Large intestine (tissue), 12 donors: ENCODE measurements around the gene ACTBL2. TPM values are rescaled to one million over a fixed set of nuclear protein-coding genes. Genes with fewer than 3 reads are reported as not detected.
"Not testable (repeated sequence)": the region's sequence is repeated elsewhere in the genome, so short reads cannot be mapped to it uniquely, and the experiment has no call there.

ENCODE experiments used
- DNase-seq, 2 donors: peaks; one replicate each; pipeline versions ENCODE4 v3.0.0 to v3.0.0-alpha.2; 2013
- H3K27ac ChIP-seq: one replicate; pipeline ENCODE4 v1.5.1; 2013; ENCODE audit warnings: low read length
- H3K27me3 ChIP-seq: 2 replicates; pipeline ENCODE4 v1.6.1; 2013; ENCODE audit warnings: low read length; ENCODE audit not compliant: control insufficient read depth, insufficient read depth
- H3K36me3 ChIP-seq: 2 replicates; pipeline ENCODE4 v1.6.1; 2013; ENCODE audit warnings: low read length; ENCODE audit not compliant: control insufficient read depth, insufficient read depth
- H3K4me1 ChIP-seq: one replicate; pipeline ENCODE4 v1.6.1; 2013; ENCODE audit warnings: low read length; ENCODE audit not compliant: control insufficient read depth, insufficient read depth
- H3K4me3 ChIP-seq: one replicate; pipeline ENCODE4 v1.5.1; 2013; ENCODE audit warnings: low read length
- H3K9me3 ChIP-seq: one replicate; pipeline ENCODE4 v1.6.1; 2013; ENCODE audit warnings: mild to moderate bottlenecking, low read depth, low read length, moderate library complexity; ENCODE audit not compliant: control insufficient read depth
- WGBS: methylation state at CpG from one replicate; pipeline ENCODE4 v1.1.5; 2013; ENCODE audit warnings: low lambda C conversion rate; ENCODE audit not compliant: insufficient coverage; 5-methylcytosine and 5-hydroxymethylcytosine counted together
- long read RNA-seq, 11 donors: transcript quantifications; one replicate each; lab custom pipeline, GENCODE V29; 2026
- polyA plus RNA-seq: library from polyadenylated mRNA; unstranded; fragments of 120-200 nt; gene quantifications from one replicate; pipeline ENCODE4 v1.2.1, GENCODE V29; 2013

The ACTBL2 gene
- 0.01 TPM for polyA plus RNA-seq
- long read RNA-seq, donor 1, result 0 reads
- long read RNA-seq, donor 2, result 0 reads
- long read RNA-seq, donor 3, result 0 reads
- long read RNA-seq, donor 4, result 0 reads
- long read RNA-seq, donor 5, result 0 reads
- long read RNA-seq, donor 6, result 0 reads
- long read RNA-seq, donor 7, result 0 reads
- long read RNA-seq, donor 8, result 0 reads
- long read RNA-seq, donor 9, result 0 reads
- long read RNA-seq, donor 10, result 0 reads
- long read RNA-seq, donor 11, result 0 reads

DNA sequence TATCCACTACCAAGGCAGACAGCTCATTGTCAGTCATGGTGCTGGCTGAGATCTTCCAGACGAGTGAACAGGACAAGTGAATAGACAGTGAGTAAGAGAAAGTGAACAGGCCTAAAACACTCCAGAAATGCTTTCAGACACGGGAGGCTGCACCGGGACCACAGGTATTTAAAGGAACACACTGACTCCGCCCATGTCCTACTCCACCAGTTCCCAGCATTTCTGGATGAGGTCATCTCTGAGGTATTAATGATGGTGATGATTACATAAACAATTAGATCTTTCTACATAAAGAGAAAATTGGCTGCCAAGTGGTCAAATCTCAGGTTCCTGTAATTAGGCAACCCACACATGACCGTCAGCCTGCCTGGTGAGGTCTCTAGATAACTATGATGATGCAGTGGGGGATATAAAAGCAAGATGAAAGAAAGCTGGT lies at the start of gene ACTBL2:
Gene ACTBL2 (minus strand): TSS at position 141 of the 436 bp plus-strand sequence. CDS start 104 bp downstream, at position 37.
- Histone ChIP-seq H3K27me3 (no peaks in the 10 kb centered on the region), H3K36me3 (no peaks in the 10 kb centered on the region), H3K27ac (no peak within 1 kb of the TSS), H3K9me3 (no peaks in the 10 kb centered on the region), H3K4me1 (no peaks in the 10 kb centered on the region), H3K4me3 (no peak within 1 kb of the TSS)
- no peak for DNase-seq
- WGBS, result no CpG with 5 or more reads among the region's 5 CpGs

DNA sequence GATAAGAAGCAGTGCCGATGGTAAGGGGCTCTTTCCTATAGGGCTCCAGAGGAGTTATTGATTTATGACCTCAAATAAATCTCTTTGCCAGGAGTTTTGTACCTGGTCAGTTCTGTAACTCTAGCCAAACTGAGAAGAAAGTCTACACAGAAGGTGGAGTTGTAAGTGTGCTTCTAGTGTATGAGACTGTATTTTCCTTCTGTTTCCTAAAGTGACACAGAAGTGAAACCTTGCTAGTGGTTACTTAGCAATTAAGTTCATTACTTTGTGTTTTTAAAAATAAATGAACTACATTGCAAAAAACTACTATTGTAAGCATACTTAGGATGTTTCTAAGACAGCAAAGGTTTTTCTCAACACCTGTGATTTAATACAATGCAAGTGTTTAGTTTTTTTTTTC lies 48.7 kb upstream of the ACTBL2 start:
- no peak for DNase-seq
- H3K27me3 ChIP-seq, result no peaks in the 10 kb centered on the region
- no peaks in the 10 kb centered on the region for H3K36me3 ChIP-seq
- WGBS, result no CpG with 5 or more reads among the region's 1 CpG
- H3K27ac ChIP-seq, result no peak overlapping the region
- H3K4me1 ChIP-seq, result no peaks in the 10 kb centered on the region
- no peaks in the 10 kb centered on the region for H3K9me3 ChIP-seq
- H3K4me3 ChIP-seq, result no peak overlapping the region

DNA sequence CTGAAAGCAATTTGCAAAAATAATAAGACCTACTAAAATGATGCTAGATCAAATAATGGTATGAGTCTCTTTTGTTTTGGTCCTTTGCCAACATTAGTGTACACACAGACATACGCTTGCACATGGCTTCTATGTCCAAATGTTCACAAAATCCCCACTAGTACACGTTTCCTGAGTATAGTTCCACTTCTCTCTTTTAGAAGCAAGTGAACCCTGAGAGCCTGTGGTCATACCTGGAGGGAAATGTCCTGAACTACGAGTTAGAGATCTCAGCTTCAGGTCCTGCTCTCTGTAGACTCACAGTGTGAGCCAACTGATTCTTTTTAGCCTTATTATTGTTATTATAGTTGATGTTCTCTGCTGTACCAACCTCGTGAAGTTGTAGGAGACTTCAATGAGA lies 47.3 kb upstream of the ACTBL2 start:
- H3K27me3 ChIP-seq, result no peaks in the 10 kb centered on the region
- H3K4me3 ChIP-seq, result no peak overlapping the region
- WGBS, result no CpG with 5 or more reads among the region's 4 CpGs
- no peaks in the 10 kb centered on the region for H3K4me1 ChIP-seq
- no peaks in the 10 kb centered on the region for H3K9me3 ChIP-seq
- H3K27ac ChIP-seq, result no peak overlapping the region
- DNase-seq, result no peak
- H3K36me3 ChIP-seq, result no peaks in the 10 kb centered on the region

DNA sequence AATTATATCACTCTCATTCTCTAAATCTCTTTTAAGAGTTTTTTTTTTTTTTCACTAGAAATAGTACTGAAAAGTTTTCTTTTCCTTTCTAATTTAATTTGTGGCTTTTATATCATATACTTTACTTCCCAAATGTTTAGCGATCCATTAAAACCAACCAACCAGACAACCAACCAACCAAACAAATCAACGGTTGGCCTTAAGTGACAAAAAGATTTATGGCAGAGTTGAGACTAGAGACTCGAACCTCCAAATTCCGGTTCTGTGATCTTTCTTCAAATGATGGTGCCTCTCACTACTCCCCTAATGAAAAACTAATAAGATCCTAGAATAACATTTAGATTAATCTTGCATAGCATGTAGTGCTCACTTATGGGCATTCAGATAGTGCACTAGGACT lies 45.3 kb upstream of the ACTBL2 start:
- 80% methylated on average over 1 of the region's 4 CpGs for WGBS
- H3K27ac ChIP-seq, result no peak overlapping the region
- H3K9me3 ChIP-seq, result no peaks in the 10 kb centered on the region
- H3K27me3 ChIP-seq, result no peaks in the 10 kb centered on the region
- no peak for DNase-seq
- no peaks in the 10 kb centered on the region for H3K4me1 ChIP-seq
- no peak overlapping the region for H3K4me3 ChIP-seq
- H3K36me3 ChIP-seq, result no peaks in the 10 kb centered on the region

DNA sequence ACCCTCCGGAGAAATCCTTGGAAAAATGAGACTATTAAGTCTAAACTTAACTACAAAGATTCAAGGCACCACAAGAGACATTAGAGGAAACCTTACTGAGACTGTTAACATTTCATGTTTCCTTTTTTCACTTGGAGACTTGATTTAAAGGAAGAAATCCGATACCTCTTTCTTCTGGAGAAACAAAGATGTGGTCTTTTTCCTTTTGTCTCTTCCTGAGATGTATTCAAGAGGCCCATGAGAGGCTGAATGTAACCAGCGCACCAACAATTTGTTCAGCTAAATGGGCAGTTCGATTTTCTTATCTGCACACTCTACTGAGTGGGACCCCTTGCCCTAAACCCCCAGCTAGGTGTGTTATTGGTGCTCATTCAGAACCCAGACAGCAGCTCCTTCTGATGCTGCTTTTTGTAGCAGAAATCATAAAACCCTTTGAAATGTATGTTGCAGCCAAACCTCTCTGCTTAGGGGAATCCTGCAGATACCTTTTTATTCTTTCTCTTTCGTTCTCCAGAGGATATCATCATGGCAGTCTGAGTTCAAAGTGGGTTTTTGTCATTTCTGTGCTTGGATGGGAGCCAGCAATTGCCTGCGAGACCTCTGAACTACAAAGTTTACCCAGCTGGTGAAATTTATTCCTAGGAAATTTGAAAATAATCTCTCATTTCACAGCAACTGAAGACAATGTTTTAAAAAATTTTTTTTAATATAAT lies 41.9 kb upstream of the ACTBL2 start:
- no peak for DNase-seq
- no peaks in the 10 kb centered on the region for H3K9me3 ChIP-seq
- H3K27ac ChIP-seq, result no peak overlapping the region
- H3K27me3 ChIP-seq, result no peaks in the 10 kb centered on the region
- no peaks in the 10 kb centered on the region for H3K36me3 ChIP-seq
- 53% methylated on average over 2 of the region's 6 CpGs for WGBS
- H3K4me3 ChIP-seq, result no peak overlapping the region
- H3K4me1 ChIP-seq, result no peaks in the 10 kb centered on the region

DNA sequence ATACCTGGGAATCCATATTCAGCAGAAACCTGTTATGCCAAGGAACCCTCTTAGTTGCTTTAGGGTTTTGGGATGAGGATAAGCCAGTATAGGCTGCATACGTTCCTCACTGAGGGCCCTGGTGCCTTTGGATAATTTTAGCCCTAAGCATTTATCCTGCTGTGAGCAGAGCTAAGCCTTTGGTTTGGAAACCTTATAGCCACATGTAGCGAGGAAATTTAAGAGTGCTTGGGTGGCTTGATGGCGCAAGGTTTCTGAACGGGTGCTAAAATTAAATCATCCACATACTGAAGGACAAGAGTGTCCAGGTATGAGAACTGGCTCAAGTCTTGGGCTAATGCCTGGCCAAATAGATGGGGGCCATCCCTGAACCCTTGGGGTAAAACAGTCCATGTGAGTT lies 39.9 kb upstream of the ACTBL2 start:
- no CpG with 5 or more reads among the region's 4 CpGs for WGBS

DNA sequence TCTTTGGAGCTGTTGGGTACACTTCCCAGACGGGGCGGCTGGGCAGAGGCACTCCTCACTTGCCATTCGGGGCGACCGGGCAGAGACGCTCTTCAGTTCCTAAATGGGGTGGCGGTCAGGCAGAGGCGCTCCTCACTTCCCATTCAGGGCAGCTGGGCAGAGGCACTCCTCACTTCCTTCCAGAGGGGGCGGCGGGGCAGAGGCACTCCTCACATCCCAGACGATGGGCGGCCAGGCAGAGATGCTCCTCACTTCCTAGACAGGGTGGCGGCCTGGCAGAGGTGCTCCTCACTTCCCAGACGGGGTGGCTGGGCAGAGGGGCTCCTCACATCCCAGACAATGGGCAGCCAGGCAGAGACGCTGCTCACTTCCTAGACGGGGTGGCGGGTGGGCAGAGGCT lies 35.8 kb upstream of the ACTBL2 start:
- not testable (repeated sequence) for DNase-seq, H3K36me3 ChIP-seq, H3K4me1 ChIP-seq, H3K27me3 ChIP-seq, H3K9me3 ChIP-seq, H3K4me3 ChIP-seq, H3K27ac ChIP-seq
- WGBS, result no CpG with 5 or more reads among the region's 17 CpGs

More for the DNA sequence above, 39.9 kb upstream of the ACTBL2 start:
- not testable (repeated sequence) for H3K4me1 ChIP-seq, H3K36me3 ChIP-seq, H3K27ac ChIP-seq, DNase-seq, H3K4me3 ChIP-seq, H3K9me3 ChIP-seq, H3K27me3 ChIP-seq

DNA sequence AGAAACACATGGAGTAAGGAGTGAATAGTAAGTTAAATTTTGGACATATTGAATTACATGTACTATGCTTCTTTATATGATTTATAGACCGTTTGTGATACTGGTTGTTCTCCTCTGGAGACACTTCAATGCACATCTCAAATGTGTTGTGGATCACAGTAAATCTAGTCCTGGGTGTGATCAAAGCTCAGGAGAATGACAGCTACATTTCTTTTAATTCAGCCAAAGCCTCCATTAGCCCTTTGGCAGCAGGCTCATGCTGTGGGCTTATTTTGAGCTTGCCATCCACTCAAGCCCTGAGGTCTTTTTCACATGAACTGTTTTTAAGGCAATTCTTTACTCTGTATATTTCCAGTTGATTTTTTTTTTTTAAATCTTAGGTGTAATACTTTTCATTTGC lies 34.6 kb upstream of the ACTBL2 start:
- Histone ChIP-seq H3K4me3 (no peak overlapping the region), H3K27ac (no peak overlapping the region), H3K9me3 (peaks cover 7% of the 10 kb centered on the region), H3K4me1 (no peaks in the 10 kb centered on the region), H3K36me3 (no peaks in the 10 kb centered on the region), H3K27me3 (no peaks in the 10 kb centered on the region)
- no peak for DNase-seq
- WGBS, result no CpG with 5 or more reads among the region's 1 CpG

DNA sequence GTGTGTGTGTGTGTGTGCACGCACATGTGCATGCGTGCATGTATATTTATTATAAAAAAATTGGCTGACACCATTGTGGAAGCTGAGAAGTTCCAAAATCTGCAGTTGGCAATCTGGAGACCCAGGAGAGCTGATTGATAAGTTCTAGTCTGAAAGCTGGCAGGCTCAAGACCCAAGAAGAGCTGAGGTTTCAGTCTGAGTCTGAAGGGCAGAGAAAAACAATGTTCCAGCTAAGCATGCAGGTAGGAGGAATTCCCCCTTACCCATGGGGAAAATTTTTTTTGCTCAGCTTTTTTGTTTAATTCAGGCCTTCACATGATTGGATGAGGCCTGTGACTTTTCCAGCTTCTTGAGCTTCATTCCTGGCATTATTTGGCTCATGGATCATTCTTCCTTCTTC lies 31.2 kb upstream of the ACTBL2 start:
- no peaks in the 10 kb centered on the region for H3K27me3 ChIP-seq
- H3K27ac ChIP-seq, result no peak overlapping the region
- WGBS, result no CpG with 5 or more reads among the region's 2 CpGs
- no peaks in the 10 kb centered on the region for H3K36me3 ChIP-seq
- H3K4me3 ChIP-seq, result no peak overlapping the region
- H3K9me3 ChIP-seq, result peaks cover 4% of the 10 kb centered on the region
- no peak for DNase-seq
- no peaks in the 10 kb centered on the region for H3K4me1 ChIP-seq

DNA sequence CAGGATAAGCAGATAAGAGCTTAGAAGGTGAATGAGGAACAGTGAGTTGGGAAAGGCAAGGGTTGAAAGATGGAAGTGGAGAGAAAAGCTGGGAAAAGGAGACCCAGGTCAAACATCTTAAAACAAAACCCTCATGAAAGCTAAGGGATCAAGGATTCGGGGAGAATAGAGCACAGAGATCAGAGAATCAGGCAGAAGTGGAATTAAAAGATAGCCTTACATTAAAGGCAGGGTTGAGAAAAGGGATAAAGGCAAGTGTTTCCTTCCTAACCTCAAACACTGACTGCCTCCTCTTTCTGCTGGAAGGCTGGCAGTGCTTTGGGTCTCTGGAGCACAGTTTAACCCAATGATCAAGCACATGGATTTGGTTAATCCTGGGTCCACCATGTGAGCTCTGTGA lies 28.7 kb upstream of the ACTBL2 start:
- no peaks in the 10 kb centered on the region for H3K36me3 ChIP-seq
- no peaks in the 10 kb centered on the region for H3K4me1 ChIP-seq
- no peak overlapping the region for H3K27ac ChIP-seq
- no peaks in the 10 kb centered on the region for H3K9me3 ChIP-seq
- no peaks in the 10 kb centered on the region for H3K27me3 ChIP-seq
- WGBS, result 90% methylated on average over 1 of the region's 1 CpG
- DNase-seq, result no peak
- H3K4me3 ChIP-seq, result no peak overlapping the region
